ENCODE measurements around the gene SFN.
A peak's percentile ranks its signal among the peaks of the same experiment; 100 is the strongest.
"Not testable (repeated sequence)": the region's sequence is repeated elsewhere in the genome, so short reads cannot be mapped to it uniquely, and the experiment has no call there.

SFN gene

GRCh38 chr1:26862781-26863684 lies at the start of gene SFN:
TSS of gene SFN (plus strand) at chr1:26863149. CDS start at chr1:26863213, 64 bp downstream.
- no peak for DNase-seq (ENCODE audit: low spot score)

- no peak for DNase-seq (ENCODE audit: low spot score)
Observed at GRCh38 chr1:26814377-26814776, 48.6 kb upstream of the SFN start.

GRCh38 chr1:26814893-26815292 lies 48.1 kb upstream of the SFN start:
- no peak for DNase-seq (ENCODE audit: low spot score)

- no peak for DNase-seq (ENCODE audit: low spot score)
Observed at GRCh38 chr1:26820784-26821269, 42.1 kb upstream of the SFN start.

- DNase-seq (ENCODE audit: low spot score): no peak
Observed at GRCh38 chr1:26822737-26823395, 40.1 kb upstream of the SFN start.

GRCh38 chr1:26824731-26825130 lies 38.2 kb upstream of the SFN start:
- no peak for DNase-seq (ENCODE audit: low spot score)

- peak; percentile 63 for DNase-seq (ENCODE audit: low spot score)
Observed at GRCh38 chr1:26826261-26827105, 36.5 kb upstream of the SFN start, which contains the start of gene ZDHHC18. TSS of gene ZDHHC18 (plus strand) at chr1:26826688. CDS start at chr1:26826805, 117 bp downstream.

GRCh38 chr1:26827106-26827604 lies 35.8 kb upstream of the SFN start:
- DNase-seq (ENCODE audit: low spot score): no peak

- no peak for DNase-seq (ENCODE audit: low spot score)
Observed at GRCh38 chr1:26827663-26828062, 35.3 kb upstream of the SFN start.

- peak; percentile 72 for DNase-seq (ENCODE audit: low spot score)
Observed at GRCh38 chr1:26828411-26828991, 34.4 kb upstream of the SFN start.

- no peak for DNase-seq (ENCODE audit: low spot score)
Observed at GRCh38 chr1:26829184-26829911, 33.6 kb upstream of the SFN start.

- no peak for DNase-seq (ENCODE audit: low spot score)
Observed at GRCh38 chr1:26831059-26831458, 31.9 kb upstream of the SFN start.

GRCh38 chr1:26831546-26832248 lies 31.3 kb upstream of the SFN start:
- no peak for DNase-seq (ENCODE audit: low spot score)

- no peak for DNase-seq (ENCODE audit: low spot score)
Observed at GRCh38 chr1:26832249-26832960, 30.5 kb upstream of the SFN start.

- DNase-seq (ENCODE audit: low spot score): no peak
Observed at GRCh38 chr1:26833432-26834405, 29.2 kb upstream of the SFN start.

GRCh38 chr1:26837665-26838064 lies 25.3 kb upstream of the SFN start:
- DNase-seq (ENCODE audit: low spot score): not testable (repeated sequence)

- no peak for DNase-seq (ENCODE audit: low spot score)
Observed at GRCh38 chr1:26838474-26839338, 24.2 kb upstream of the SFN start.
